ENCODE data around the gene GLS.
A peak's percentile ranks its signal among the peaks of the same experiment; 100 is the strongest.
"Not testable (repeated sequence)": the region's sequence is repeated elsewhere in the genome, so short reads cannot be mapped to it uniquely, and the experiment has no call there.

The GLS gene

DNA sequence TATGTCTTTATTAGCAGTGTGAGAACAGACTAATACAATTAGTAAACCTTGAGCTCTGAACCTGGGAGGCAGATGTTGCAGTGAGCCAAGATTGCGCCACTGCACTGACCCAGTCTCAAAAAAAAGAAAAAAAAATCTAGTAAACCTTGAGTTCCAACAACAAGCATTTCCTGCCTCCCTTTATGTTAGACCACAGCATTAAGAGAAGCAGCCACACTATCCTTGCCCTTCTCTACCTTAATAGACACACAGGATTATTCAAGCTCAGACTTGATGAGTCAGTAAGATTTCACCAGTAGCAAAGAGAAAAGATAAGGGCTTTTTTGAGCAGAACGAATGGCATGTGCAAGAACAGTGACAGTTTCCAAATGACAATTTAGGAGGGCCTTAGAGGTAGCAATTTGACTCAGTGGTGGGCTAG lies 18.0 kb upstream of the GLS start:
- in situ Hi-C loops (cut with HindIII; ENCODE audit: low pct_unique_long_range_greater_than_20kb, low sequenced_read_pairs) = no loop called here
- DNase-seq (ENCODE audit: low read depth in 1 of 2, low spot score in 1 of 2) = no peak
- TF ChIP-seq JUND (IDR thresholded peaks at IDR 0.05; ENCODE audit: low read depth) = no peak

DNA sequence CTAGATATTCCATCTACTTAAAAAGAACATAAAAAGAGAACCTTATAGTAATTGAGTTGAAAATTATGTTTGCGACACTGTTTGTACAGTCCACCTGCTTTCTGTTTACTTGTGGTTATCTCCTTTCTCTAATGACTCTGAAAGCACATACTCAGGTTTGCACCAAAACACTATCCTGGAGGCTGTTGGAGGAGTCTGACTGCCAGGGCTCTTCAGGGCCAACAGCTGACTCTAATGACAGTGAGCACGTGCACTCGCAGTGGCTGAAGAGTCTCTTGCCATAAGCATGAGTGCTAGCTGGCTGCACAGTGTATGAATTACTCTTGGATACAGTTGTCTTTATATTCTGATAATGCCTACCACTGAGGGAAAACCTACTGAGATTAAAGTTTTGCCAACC lies 16.7 kb upstream of the GLS start:
- DNase-seq (ENCODE audit: low read depth in 1 of 2, low spot score in 1 of 2) = peak in 1 of 2 experiments; percentile 30
- TF ChIP-seq JUND (IDR thresholded peaks at IDR 0.05; ENCODE audit: low read depth) = no peak
- in situ Hi-C loops (cut with HindIII; ENCODE audit: low pct_unique_long_range_greater_than_20kb, low sequenced_read_pairs) = no loop called here

DNA sequence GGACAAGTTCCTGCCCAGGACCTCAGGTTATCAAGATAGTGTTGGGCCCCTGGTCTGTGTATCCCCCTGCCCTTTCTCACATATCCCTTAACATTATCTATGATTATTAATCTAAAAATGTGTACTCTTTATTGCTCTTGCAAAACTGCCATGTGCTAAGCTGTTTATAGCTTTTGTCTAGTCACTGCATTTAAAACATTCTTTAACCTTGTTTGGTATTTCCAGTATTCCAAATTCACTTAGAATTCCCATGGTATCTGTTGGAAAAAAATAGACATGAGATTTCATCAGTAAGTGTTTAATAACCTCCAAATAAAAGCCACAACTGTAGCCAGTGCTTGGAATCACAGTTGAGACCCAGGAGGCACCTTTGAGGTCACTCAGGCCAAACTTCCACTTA lies 16.2 kb upstream of the GLS start:
- DNase-seq (ENCODE audit: low read depth in 1 of 2, low spot score in 1 of 2) = no peak
- no peak for TF ChIP-seq JUND (IDR thresholded peaks at IDR 0.05; ENCODE audit: low read depth)
- in situ Hi-C loops (cut with HindIII; ENCODE audit: low pct_unique_long_range_greater_than_20kb, low sequenced_read_pairs) = no loop called here

DNA sequence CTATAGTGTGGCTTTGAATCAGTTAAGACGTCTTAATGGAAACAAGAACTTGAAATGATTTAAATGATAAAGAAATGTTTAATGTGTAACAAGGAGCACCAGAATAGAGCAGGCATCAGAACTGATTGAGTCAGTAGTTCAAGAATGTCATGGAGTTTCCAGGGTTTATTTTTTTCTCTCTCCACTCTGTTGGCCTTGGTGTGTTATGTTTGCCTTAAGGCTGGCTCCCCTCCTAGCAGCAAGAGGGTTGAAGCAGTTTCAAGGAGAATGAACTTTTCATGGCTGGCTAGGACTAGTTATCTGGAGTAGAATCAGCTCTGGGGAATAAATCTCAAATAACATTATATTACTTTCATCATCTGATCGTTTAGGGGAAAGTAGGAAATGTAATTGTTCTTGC lies 13.4 kb upstream of the GLS start:
- no peak for DNase-seq (ENCODE audit: low read depth in 1 of 2, low spot score in 1 of 2)
- no peak for TF ChIP-seq JUND (IDR thresholded peaks at IDR 0.05; ENCODE audit: low read depth)
- in situ Hi-C loops (cut with HindIII; ENCODE audit: low pct_unique_long_range_greater_than_20kb, low sequenced_read_pairs) = no loop called here

DNA sequence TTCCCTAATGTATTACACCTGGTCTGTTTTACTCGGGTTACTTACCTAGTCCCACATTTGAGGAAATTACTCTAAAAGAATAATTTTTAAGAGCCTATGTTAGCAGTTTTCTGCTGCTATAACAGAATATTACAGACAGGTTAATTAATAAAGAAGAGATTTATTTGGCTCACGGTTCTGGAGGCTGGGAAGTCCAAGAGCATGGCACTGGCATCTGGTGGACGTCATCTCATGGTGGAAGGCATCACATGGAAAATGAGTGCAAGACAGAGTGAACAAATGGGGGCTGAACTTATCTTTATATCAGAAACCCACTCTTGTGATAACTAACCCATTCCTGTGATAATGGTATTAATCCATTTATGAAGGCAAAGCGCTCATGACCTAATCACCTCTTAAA lies 12.8 kb upstream of the GLS start:
- DNase-seq (ENCODE audit: low read depth in 1 of 2, low spot score in 1 of 2) = no peak
- in situ Hi-C loops (cut with HindIII; ENCODE audit: low pct_unique_long_range_greater_than_20kb, low sequenced_read_pairs) = no loop called here
- TF ChIP-seq JUND (IDR thresholded peaks at IDR 0.05; ENCODE audit: low read depth) = no peak

DNA sequence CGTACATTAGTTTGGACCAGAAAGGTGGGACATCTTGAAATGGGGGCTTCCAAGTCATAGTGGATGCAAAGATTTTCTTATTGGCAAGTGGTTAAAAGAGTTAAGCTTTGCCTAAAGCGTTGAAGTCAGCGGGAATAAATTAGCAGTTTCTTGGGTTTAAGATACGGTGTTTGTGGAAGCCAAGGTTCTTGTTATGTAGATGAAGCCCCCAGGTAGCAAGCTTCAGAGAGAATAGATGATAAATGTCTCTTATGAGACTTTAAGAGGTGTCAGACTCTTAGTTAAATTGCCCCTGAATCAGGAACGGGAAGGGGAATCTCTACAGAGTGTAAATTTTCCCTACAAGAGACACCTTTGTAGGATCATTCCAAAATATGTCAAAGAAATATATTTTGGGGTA lies 10.9 kb upstream of the GLS start:
- no peak for TF ChIP-seq JUND (IDR thresholded peaks at IDR 0.05; ENCODE audit: low read depth)
- in situ Hi-C loops (cut with HindIII; ENCODE audit: low pct_unique_long_range_greater_than_20kb, low sequenced_read_pairs) = no loop called here
- no peak for DNase-seq (ENCODE audit: low read depth in 1 of 2, low spot score in 1 of 2)

DNA sequence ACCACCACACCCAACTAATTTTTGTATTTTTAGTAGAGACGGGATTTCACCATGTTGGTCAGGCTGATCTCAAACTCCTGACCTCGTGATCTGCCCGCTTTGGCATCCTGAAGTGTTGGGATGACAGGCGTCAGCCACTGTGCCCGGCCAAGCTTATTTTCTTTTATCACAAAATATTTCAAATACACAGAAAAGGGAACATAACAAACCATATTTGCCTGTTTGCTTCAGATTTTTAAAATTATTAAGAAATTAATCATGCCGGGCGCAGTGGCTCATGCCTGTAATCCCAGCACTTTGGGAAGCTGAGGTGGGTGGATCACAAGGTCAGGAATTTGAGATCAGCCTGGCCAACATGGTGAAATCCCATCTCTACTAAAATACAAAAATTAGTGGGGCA lies 7.2 kb upstream of the GLS start:
- in situ Hi-C loops (cut with HindIII; ENCODE audit: low pct_unique_long_range_greater_than_20kb, low sequenced_read_pairs); DNase-seq (ENCODE audit: low read depth in 1 of 2, low spot score in 1 of 2): not testable (repeated sequence)

DNA sequence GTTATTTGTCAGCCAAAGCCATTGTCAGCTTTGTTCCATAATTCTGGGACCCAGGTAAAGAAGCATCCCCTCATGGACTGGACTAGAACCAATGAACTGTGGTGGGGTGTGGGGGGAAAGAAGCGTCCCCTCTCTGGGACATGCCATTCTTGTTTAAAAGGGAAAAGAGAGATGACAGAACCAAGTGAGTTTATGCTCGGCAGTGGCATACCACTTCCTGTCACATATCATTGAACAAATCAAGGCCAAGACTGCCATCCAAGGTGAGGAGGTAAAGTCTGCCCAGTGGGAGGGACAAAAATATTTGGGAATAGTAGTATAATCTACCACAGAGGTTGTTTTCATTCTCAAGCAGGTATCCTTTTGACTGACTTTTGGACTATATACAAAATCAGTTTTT lies 4.7 kb upstream of the GLS start:
- in situ Hi-C loops (cut with HindIII; ENCODE audit: low pct_unique_long_range_greater_than_20kb, low sequenced_read_pairs) = no loop called here
- no peak for DNase-seq (ENCODE audit: low read depth in 1 of 2, low spot score in 1 of 2)
- no peak for TF ChIP-seq JUND (IDR thresholded peaks at IDR 0.05; ENCODE audit: low read depth)

DNA sequence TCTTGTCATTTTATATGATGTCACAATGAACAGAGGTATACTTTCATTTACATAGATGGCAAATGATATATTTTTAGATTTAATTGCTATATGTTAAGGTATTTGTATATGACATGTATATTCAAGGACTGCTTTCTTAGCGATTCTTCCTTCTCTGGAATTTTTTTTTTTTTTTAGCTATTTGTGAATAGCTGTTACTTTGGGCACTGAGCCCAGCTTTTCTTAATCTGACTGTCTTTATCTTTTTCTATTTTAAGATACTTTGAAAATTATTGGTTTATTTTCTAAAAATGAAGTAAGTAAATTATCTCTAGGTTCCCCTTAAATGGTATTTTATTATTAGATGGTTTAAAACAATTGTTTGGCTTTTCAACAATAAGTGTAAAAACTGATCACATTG lies 4.0 kb upstream of the GLS start:
- DNase-seq (ENCODE audit: low read depth in 1 of 2, low spot score in 1 of 2) = no peak
- in situ Hi-C loops (cut with HindIII; ENCODE audit: low pct_unique_long_range_greater_than_20kb, low sequenced_read_pairs) = no loop called here

DNA sequence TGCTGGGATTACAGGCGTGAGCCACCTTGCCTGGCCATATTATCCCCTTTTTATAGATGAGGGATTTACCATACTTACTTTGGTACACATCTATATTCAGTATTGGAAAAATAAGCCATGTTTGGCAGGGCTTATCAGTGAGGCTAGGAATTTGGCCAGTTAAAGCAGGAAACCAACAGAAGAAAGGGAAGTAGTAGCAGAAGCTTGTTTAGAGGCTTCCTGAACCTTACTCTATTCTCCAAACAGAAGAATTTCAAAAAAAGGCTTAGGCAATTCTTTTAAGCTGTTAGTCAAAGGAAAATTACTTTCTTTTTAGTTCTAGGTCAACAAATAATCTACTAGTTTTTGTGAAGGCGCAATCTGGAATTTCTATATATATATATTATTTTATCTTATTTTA lies 3.2 kb upstream of the GLS start:
- DNase-seq (ENCODE audit: low read depth in 1 of 2, low spot score in 1 of 2) = no peak
- TF ChIP-seq JUND (IDR thresholded peaks at IDR 0.05; ENCODE audit: low read depth) = no peak
- in situ Hi-C loops (cut with HindIII; ENCODE audit: low pct_unique_long_range_greater_than_20kb, low sequenced_read_pairs) = no loop called here

More for the DNA sequence above, 4.0 kb upstream of the GLS start:
- TF ChIP-seq JUND (IDR thresholded peaks at IDR 0.05; ENCODE audit: low read depth) = no peak

DNA sequence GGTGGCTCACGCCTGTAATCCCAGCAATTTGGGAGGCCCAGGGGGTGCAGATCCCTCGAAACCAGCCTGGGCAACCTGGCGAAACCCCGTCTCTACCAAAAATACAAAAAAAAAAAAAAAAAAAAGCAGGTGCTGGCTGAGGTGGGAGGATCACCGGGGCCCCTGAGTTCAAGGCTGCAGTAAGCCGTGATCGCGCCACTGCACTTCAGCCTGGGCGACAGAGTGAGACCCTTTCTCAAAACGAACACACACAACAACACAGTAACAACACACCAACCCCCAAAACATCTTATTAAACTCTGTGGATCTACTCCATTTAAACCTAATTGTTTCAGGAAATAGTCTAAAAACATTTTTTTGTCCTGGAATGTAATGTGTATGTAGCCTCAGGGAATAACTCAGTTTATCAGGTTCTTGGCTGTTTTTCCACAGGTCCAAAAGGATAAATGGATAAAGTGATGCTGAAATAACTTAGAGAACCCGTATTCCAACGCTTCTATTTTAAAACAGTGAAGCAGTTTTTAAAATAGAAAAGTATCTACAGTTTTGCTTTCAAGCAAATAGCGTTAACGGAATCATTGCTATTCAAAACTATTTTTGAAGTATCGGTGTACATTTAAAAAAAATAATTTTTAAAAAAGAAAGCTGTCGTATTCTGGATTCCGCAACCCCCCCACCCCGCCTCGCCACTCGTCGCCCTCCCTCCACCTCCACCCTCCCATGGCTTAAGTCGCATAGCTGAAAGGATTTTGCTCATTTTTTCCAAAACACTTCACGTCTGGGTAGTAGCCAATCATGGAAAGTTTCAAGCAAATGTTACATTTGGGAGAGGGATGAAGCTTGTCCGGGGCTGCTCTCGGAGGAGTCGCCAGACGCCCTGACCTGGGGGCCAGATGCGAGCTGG lies 895 bp upstream of the GLS start:
- no peak for DNase-seq (ENCODE audit: low read depth in 1 of 2, low spot score in 1 of 2)
- in situ Hi-C loops (cut with HindIII; ENCODE audit: low pct_unique_long_range_greater_than_20kb, low sequenced_read_pairs) = no loop called here

DNA sequence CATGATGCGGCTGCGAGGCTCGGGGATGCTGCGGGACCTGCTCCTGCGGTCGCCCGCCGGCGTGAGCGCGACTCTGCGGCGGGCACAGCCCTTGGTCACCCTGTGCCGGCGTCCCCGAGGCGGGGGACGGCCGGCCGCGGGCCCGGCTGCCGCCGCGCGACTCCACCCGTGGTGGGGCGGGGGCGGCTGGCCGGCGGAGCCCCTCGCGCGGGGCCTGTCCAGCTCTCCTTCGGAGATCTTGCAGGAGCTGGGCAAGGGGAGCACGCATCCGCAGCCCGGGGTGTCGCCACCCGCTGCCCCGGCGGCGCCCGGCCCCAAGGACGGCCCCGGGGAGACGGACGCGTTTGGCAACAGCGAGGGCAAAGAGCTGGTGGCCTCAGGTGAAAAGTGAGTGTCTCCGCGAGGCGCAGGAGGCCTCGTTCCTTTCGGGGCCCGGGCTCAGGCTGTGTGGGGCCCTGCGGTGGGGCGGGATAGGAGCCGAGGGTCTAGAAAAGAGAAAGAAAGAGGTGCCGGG lies 520 bp downstream of the GLS start:
- DNase-seq (ENCODE audit: low read depth in 1 of 2, low spot score in 1 of 2) = peak in 1 of 2 experiments; percentile 16
- no peak for TF ChIP-seq JUND (IDR thresholded peaks at IDR 0.05; ENCODE audit: low read depth)
- in situ Hi-C loops (cut with HindIII; ENCODE audit: low pct_unique_long_range_greater_than_20kb, low sequenced_read_pairs) = no loop called here

More for the DNA sequence above, 895 bp upstream of the GLS start:
- no peak for TF ChIP-seq JUND (IDR thresholded peaks at IDR 0.05; ENCODE audit: low read depth)

DNA sequence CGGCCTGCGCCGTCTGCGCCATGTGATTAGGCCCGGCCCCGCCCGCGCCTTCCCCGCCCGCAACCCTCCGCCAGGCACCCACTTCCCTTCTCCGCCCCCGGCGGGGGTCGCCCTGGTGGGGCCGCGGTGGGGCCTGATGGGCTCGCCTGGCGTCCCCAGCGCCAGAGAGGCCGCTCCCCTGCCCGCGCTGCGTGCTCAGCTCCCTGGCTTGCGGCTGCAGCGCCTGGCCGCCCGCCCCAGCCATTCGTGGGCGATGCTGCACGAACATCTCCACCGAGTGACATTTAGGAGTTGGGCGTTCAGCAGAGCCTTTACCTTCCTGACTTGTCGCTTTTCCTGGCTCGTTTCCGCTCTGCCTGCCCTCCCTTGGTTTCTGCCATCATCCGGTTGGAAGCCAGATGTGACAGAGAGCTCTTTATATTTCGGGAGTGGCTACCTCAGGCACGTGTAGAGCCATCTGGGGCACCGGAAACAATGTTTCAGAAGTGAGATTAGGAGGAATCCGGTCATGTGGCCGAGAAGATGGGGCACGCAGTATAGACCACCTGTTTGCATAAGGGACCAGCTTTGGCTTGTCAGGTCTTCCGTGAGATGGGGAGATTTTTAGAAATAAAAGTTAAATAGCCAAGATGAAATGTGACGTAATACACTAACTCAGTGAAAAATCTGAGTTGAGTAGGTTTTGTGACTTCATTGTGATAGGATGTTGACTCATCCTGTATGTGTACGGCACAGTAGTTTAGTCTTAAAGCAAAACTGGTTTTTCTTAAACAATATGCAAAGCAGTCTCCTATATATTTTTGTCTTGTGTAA lies 1.2 kb downstream of the GLS start:
- no peak for TF ChIP-seq JUND (IDR thresholded peaks at IDR 0.05; ENCODE audit: low read depth)
- in situ Hi-C loops (cut with HindIII; ENCODE audit: low pct_unique_long_range_greater_than_20kb, low sequenced_read_pairs) = no loop called here
- DNase-seq (ENCODE audit: low read depth in 1 of 2, low spot score in 1 of 2) = peak; percentile 9 to 55
